Fibroblast of pulmonary artery (primary cell): Measurements from ENCODE around the gene CD300LB.
"Not testable (repeated sequence)": the region's sequence is repeated elsewhere in the genome, so short reads cannot be mapped to it uniquely, and the experiment has no call there.

Source experiments
- DNase-seq: peaks from one replicate; pipeline ENCODE4 v3.0.0-alpha.2; 2010; ENCODE audit warnings: low read depth
- H3K4me3 ChIP-seq: replicated peaks from 2 replicates; pipeline ENCODE4 v1.5.1; 2011; ENCODE audit warnings: low read depth, mild to moderate bottlenecking, control low read depth, low read length, moderate library complexity
- CTCF ChIP-seq: IDR thresholded peaks from 2 replicates; pipeline ENCODE4 v1.5.1; 2011; ENCODE audit warnings: mild to moderate bottlenecking, control low read depth, low read length, inconsistent platforms; ENCODE audit errors: missing control alignments

Gene CD300LB

GRCh38 chr17:74513987-74514631, 17.2 kb downstream of the CD300LB start:
- no peak for TF ChIP-seq CTCF
- DNase-seq: peak; percentile 60
- no peak overlapping the region for H3K4me3 ChIP-seq

GRCh38 chr17:74512624-74513091, 18.6 kb downstream of the CD300LB start:
- no peak overlapping the region for H3K4me3 ChIP-seq
- TF ChIP-seq CTCF: no peak
- peak; percentile 6 for DNase-seq

- no peak overlapping the region for H3K4me3 ChIP-seq
- peak; percentile 8 for DNase-seq
- no peak for TF ChIP-seq CTCF
Measured at GRCh38 chr17:74512036-74512435, 19.2 kb downstream of the CD300LB start.

GRCh38 chr17:74508156-74508555, 23.1 kb downstream of the CD300LB start:
- H3K4me3 ChIP-seq: no peak overlapping the region
- DNase-seq: no peak
- TF ChIP-seq CTCF: no peak

GRCh38 chr17:74503949-74504348, 27.3 kb downstream of the CD300LB start:
- DNase-seq: peak; percentile 4

GRCh38 chr17:74502861-74503260, 28.4 kb downstream of the CD300LB start:
- no peak overlapping the region for H3K4me3 ChIP-seq
- TF ChIP-seq CTCF: no peak
- DNase-seq: no peak

More at GRCh38 chr17:74503949-74504348, 27.3 kb downstream of the CD300LB start:
- not testable (repeated sequence) for H3K4me3 ChIP-seq

- no peak for TF ChIP-seq CTCF
- DNase-seq: no peak
Measured at GRCh38 chr17:74499992-74500391, 31.3 kb downstream of the CD300LB start.

More at GRCh38 chr17:74499992-74500391, 31.3 kb downstream of the CD300LB start:
- no peak overlapping the region for H3K4me3 ChIP-seq
